ENCODE results near the gene PATL2. TPM values are rescaled to one million over a fixed set of nuclear protein-coding genes. Genes with fewer than 3 reads are reported as not detected.
A peak's percentile ranks its signal among the peaks of the same experiment; 100 is the strongest.
"Not testable (repeated sequence)": the region's sequence is repeated elsewhere in the genome, so short reads cannot be mapped to it uniquely, and the experiment has no call there.

The PATL2 gene
- total RNA-seq, 2 experiments from 2014 or later: 27.4 to 29.6 TPM

GRCh38 chr15:44728576-44729407 lies 17.7 kb upstream of the PATL2 start:
- DNase-seq: peak; percentile 98
- peak; percentile 82 for ATAC-seq
- H3K9me3 Mint-ChIP-seq (ENCODE audit: insufficient read depth): no peaks in the 10 kb centered on the region
- POLR2A ChIA-PET: interaction anchor here (0.8 to 21.4 kb wide), 18 partner anchors 8 to 301 kb away, joined by 3 to 2005 read pairs (median 5); partner anchors contain the start of genes B2M, CTDSPL2, EIF3J and PATL2
- H3K27me3 Mint-ChIP-seq (ENCODE audit: low read depth): no peaks in the 10 kb centered on the region
- peaks cover 42% of the 10 kb centered on the region for H3K36me3 Mint-ChIP-seq (ENCODE audit: low read depth)
- peak overlapping the region; percentile 99 for H3K4me3 Mint-ChIP-seq
- H3K27ac Mint-ChIP-seq: peak overlapping the region; percentile 100
- peaks cover 72% of the 10 kb centered on the region for H3K4me1 Mint-ChIP-seq (ENCODE audit: low read depth)
- CTCF ChIA-PET: interaction anchor here (0.8 to 8.2 kb wide), 11 partner anchors 8 to 183 kb away, joined by 3 to 189 read pairs (median 5); partner anchors contain the start of genes B2M, PATL2, SPG11 and TRIM69

DNA sequence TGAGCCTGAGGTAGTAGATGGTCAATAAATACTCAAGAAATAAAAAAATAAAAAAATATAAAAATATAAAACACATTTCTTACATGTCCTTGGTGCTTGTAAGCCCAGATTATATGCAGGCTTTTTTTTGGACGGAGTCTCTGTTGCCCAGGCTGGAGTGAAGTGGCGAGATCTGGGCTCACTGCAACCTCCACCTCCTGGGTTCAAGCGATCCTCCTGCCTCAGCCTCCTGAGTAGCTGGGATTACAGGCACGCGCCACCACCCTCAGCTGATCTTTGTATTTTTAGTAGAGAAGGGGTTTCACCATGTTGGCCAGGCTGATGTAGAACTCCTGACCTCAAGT lies 17.1 kb upstream of the PATL2 start:
- POLR2A ChIA-PET: interaction anchor here (0.8 to 21.4 kb wide), 14 partner anchors 9 to 191 kb away, joined by 3 to 2005 read pairs (median 8); partner anchors contain the start of genes B2M, EIF3J, PATL2 and SPG11
- Mint-ChIP-seq H3K4me3 (peak overlapping the region; percentile 99), H3K36me3 (ENCODE audit: low read depth) (peaks cover 39% of the 10 kb centered on the region), H3K27ac (peak overlapping the region; percentile 100), H3K4me1 (ENCODE audit: low read depth) (peaks cover 71% of the 10 kb centered on the region)
- ATAC-seq; H3K27me3 Mint-ChIP-seq (ENCODE audit: low read depth); DNase-seq; H3K9me3 Mint-ChIP-seq (ENCODE audit: insufficient read depth): not testable (repeated sequence)
- CTCF ChIA-PET: interaction anchor here (0.8 to 8.2 kb wide), 11 partner anchors 8 to 182 kb away, joined by 3 to 189 read pairs (median 5); partner anchors contain the start of genes B2M, PATL2, SPG11 and TRIM69

DNA sequence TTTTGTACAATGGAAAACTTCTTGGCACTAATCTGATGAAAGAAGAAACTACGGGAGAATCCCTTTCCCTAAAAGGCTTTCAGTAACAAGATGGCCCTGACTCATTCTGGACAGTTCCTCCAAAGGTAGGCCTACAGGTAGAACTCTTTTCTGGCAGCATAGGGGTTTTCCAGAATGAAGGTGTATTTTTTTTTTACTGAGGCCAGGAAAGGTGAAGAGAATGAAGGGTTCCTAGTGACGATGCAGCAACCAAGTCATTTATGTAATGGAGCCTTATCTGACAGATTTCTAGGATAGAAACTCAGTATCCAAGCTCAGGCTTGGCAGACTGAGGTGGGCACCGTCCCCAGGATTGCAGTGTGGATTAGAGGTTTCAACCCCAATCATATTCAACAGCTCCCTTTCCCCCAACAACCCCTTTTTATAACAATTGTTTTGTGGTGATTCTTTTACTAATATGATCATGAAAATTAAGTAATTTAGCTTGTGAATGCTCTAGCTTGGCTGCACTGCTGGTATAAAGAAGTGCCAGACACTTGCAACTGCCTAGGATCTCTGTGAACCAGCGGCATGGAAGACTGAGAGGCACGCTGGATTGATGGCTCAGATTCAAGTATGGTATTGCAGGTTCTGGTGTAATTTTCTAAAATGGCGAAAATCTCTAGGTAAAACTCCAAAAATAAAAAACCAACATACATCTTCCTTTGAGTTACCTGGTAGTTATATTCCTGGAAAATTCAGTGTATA lies 16.5 kb upstream of the PATL2 start:
- ATAC-seq: no peak
- DNase-seq: no peak
- H3K27ac Mint-ChIP-seq: peak overlapping the region; percentile 100
- peak overlapping the region; percentile 99 for H3K4me3 Mint-ChIP-seq
- H3K4me1 Mint-ChIP-seq (ENCODE audit: low read depth): peaks cover 71% of the 10 kb centered on the region
- peaks cover 39% of the 10 kb centered on the region for H3K36me3 Mint-ChIP-seq (ENCODE audit: low read depth)
- POLR2A ChIA-PET: interaction anchor here (0.6 to 21.4 kb wide), 11 partner anchors 9 to 191 kb away, joined by 3 to 2005 read pairs (median 8); partner anchors contain the start of genes B2M, EIF3J, PATL2 and SPG11
- no peaks in the 10 kb centered on the region for H3K9me3 Mint-ChIP-seq (ENCODE audit: insufficient read depth)
- CTCF ChIA-PET: interaction anchor here (1.2 to 8.2 kb wide), 7 partner anchors 9 to 64 kb away, joined by 4 to 189 read pairs (median 6); partner anchors contain the start of genes B2M, PATL2, SPG11 and TRIM69
- no peaks in the 10 kb centered on the region for H3K27me3 Mint-ChIP-seq (ENCODE audit: low read depth)

GRCh38 chr15:44726568-44727484 lies 15.7 kb upstream of the PATL2 start:
- ATAC-seq (peak; percentile 63), DNase-seq (peak; percentile 91)
- Mint-ChIP-seq H3K27ac (peak overlapping the region; percentile 100), H3K4me3 (peak overlapping the region; percentile 99), H3K36me3 (ENCODE audit: low read depth) (peaks cover 30% of the 10 kb centered on the region), H3K9me3 (ENCODE audit: insufficient read depth) (no peaks in the 10 kb centered on the region), H3K4me1 (ENCODE audit: low read depth) (peaks cover 69% of the 10 kb centered on the region), H3K27me3 (ENCODE audit: low read depth) (no peaks in the 10 kb centered on the region)
- CTCF ChIA-PET: interaction anchor here (0.6 to 8.2 kb wide), 7 partner anchors 8 to 148 kb away, joined by 3 to 189 read pairs (median 6); partner anchors contain the start of genes B2M, PATL2, SPG11 and TRIM69
- POLR2A ChIA-PET: interaction anchor here (0.6 to 21.4 kb wide), 10 partner anchors 10 to 188 kb away, joined by 3 to 2005 read pairs (median 24); partner anchors contain the start of genes B2M, PATL2, SPG11 and TRIM69

DNA sequence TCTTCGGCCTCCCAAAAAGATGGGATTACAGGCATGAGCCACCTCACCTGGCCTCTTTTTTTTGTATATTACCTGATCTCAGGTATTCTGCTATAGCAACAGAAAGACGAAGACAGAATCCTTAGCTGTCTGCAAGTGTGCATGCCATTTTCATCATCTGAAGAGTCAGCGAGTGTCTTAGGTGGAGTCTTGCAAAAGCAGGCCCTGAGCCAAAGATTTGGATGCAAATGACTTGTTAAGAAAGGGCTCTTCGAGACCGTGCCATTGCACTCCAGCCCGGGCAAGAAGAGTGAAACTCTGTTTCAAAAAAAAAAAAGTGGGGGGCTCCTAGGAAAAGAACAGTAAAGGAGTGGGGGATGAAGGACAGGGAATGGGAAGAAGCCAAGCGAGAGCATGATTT lies 15.0 kb upstream of the PATL2 start:
- ChIA-PET CTCF (interaction anchor here (0.6 to 8.2 kb wide), 6 partner anchors 11 to 147 kb away, joined by 3 to 189 read pairs (median 35); partner anchors contain the start of genes B2M, PATL2, SPG11 and TRIM69), POLR2A (interaction anchor here (1.0 to 21.4 kb wide), 7 partner anchors 11 to 62 kb away, joined by 3 to 2005 read pairs (median 35); partner anchors contain the start of genes B2M, PATL2, SPG11 and TRIM69)
- Mint-ChIP-seq H3K4me3 (peak overlapping the region; percentile 99), H3K36me3 (ENCODE audit: low read depth) (peaks cover 25% of the 10 kb centered on the region), H3K27ac (peak overlapping the region; percentile 100), H3K4me1 (ENCODE audit: low read depth) (peaks cover 69% of the 10 kb centered on the region), H3K9me3 (ENCODE audit: insufficient read depth) (no peaks in the 10 kb centered on the region), H3K27me3 (ENCODE audit: low read depth) (no peaks in the 10 kb centered on the region)
- ATAC-seq (no peak), DNase-seq (peak; percentile 51)

- H3K4me3 Mint-ChIP-seq: peak overlapping the region; percentile 12
- H3K36me3 Mint-ChIP-seq (ENCODE audit: low read depth): peaks cover 44% of the 10 kb centered on the region
- peaks cover 89% of the 10 kb centered on the region for H3K4me1 Mint-ChIP-seq (ENCODE audit: low read depth)
- no peaks in the 10 kb centered on the region for H3K27me3 Mint-ChIP-seq (ENCODE audit: low read depth)
- DNase-seq (no peak), ATAC-seq (no peak)
- H3K9me3 Mint-ChIP-seq (ENCODE audit: insufficient read depth): no peaks in the 10 kb centered on the region
- ChIA-PET POLR2A (interaction anchor here (20.7 to 21.4 kb wide), 3 partner anchors 7 to 46 kb away, joined by 1989 to 2005 read pairs (median 2005); partner anchors contain the start of genes B2M, PATL2, SPG11 and TRIM69), CTCF (interaction anchor here (1.3 to 18.3 kb wide), 4 partner anchors 9 to 54 kb away, joined by 3 to 476 read pairs (median 152); partner anchors contain the start of genes B2M, PATL2, SPG11 and TRIM69)
- H3K27ac Mint-ChIP-seq: peak overlapping the region; percentile 94
Measured at GRCh38 chr15:44722011-44722410, 10.9 kb upstream of the PATL2 start.

GRCh38 chr15:44720460-44721176 lies 9.5 kb upstream of the PATL2 start:
- H3K4me3 Mint-ChIP-seq: no peak overlapping the region
- no peak for DNase-seq
- no peaks in the 10 kb centered on the region for H3K9me3 Mint-ChIP-seq (ENCODE audit: insufficient read depth)
- H3K36me3 Mint-ChIP-seq (ENCODE audit: low read depth): peaks cover 52% of the 10 kb centered on the region
- no peak for ATAC-seq
- POLR2A ChIA-PET: interaction anchor here (0.6 to 21.4 kb wide), 6 partner anchors 6 to 1692 kb away, joined by 3 to 2005 read pairs (median 997); partner anchors contain the start of genes B2M, PATL2, SPG11 and TRIM69
- CTCF ChIA-PET: interaction anchor here (2.7 to 18.3 kb wide), 3 partner anchors 9 to 53 kb away, joined by 25 to 476 read pairs (median 301); partner anchors contain the start of genes SPG11 and TRIM69
- peaks cover 90% of the 10 kb centered on the region for H3K4me1 Mint-ChIP-seq (ENCODE audit: low read depth)
- H3K27me3 Mint-ChIP-seq (ENCODE audit: low read depth): no peaks in the 10 kb centered on the region
- H3K27ac Mint-ChIP-seq: peak overlapping the region; percentile 94

- peaks cover 92% of the 10 kb centered on the region for H3K4me1 Mint-ChIP-seq (ENCODE audit: low read depth)
- DNase-seq; ATAC-seq; H3K27me3 Mint-ChIP-seq (ENCODE audit: low read depth); H3K9me3 Mint-ChIP-seq (ENCODE audit: insufficient read depth): not testable (repeated sequence)
- peak overlapping the region; percentile 23 for H3K4me3 Mint-ChIP-seq
- POLR2A ChIA-PET: interaction anchor here (0.6 to 21.4 kb wide), 6 partner anchors 5 to 141 kb away, joined by 3 to 2005 read pairs (median 997); partner anchors contain the start of genes B2M, PATL2, SPG11 and TRIM69
- CTCF ChIA-PET: interaction anchor here (2.7 to 18.3 kb wide), 3 partner anchors 10 to 52 kb away, joined by 25 to 476 read pairs (median 301); partner anchors contain the start of genes SPG11 and TRIM69
- peak overlapping the region; percentile 94 for H3K27ac Mint-ChIP-seq
- H3K36me3 Mint-ChIP-seq (ENCODE audit: low read depth): peaks cover 58% of the 10 kb centered on the region
Measured at GRCh38 chr15:44720000-44720435, 8.9 kb upstream of the PATL2 start.

DNA sequence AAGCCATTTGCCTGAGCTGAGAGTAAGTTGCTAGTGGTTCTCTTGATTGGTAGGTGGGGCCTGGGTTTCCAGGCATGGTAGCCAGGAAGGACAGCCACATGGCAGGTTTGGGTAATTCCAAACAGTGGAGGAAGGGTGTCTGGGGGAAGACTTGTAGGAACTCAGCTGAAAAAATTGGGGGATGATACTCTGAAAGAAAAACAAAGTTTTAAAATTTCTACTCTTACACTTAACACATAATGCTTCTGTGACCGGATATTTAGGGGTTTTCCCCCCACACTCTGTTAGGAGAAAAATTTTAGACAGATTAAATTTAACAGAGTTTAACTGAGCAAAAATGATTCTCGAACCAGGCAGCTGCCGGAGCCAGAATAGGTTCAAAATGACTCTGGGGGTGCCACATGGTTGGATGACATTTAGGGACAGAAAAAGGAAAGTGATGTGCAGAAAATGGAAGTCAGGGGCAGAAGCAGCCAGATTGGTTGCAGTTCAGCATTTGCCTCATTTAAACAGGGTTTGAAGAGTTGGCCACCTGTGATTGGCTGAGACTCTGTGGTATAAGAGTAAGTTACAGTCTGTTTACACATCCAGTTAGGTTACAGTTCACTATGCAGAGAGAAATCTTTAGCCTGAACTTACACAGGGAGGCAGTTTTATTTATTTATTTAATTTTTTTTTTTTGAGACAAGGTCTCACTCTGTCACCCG lies 8.3 kb upstream of the PATL2 start:
- Mint-ChIP-seq H3K27ac (peak overlapping the region; percentile 94), H3K36me3 (ENCODE audit: low read depth) (peaks cover 63% of the 10 kb centered on the region), H3K4me1 (ENCODE audit: low read depth) (peaks cover 90% of the 10 kb centered on the region), H3K27me3 (ENCODE audit: low read depth) (no peaks in the 10 kb centered on the region), H3K4me3 (peak overlapping the region; percentile 30), H3K9me3 (ENCODE audit: insufficient read depth) (no peaks in the 10 kb centered on the region)
- DNase-seq: peak; percentile 78
- POLR2A ChIA-PET: interaction anchor here (1.1 to 21.4 kb wide), 5 partner anchors 4 to 140 kb away, joined by 3 to 2005 read pairs (median 1989); partner anchors contain the start of genes B2M, PATL2, SPG11 and TRIM69
- CTCF ChIA-PET: interaction anchor here (1.0 to 18.3 kb wide), 4 partner anchors 8 to 51 kb away, joined by 4 to 476 read pairs (median 163); partner anchors contain the start of genes SPG11 and TRIM69
- ATAC-seq: peak; percentile 47
